ENCODE results near the gene ART1. TPM values are rescaled to one million over a fixed set of nuclear protein-coding genes. Genes with fewer than 3 reads are reported as not detected.

Gene ART1
- total and polyA plus RNA-seq, 11 donors = 0.33 to 3.3 (median 0.61) TPM; not detected in 3

GRCh38 chr11:3671334-3672254 is 26.7 kb downstream of the ART1 start, which contains the start of gene CHRNA10:
TSS of gene CHRNA10 (minus strand) at chr11:3671384. CDS start at chr11:3671312, 72 bp downstream.
- intact Hi-C loops (cut with DNase I) = no loop called here
- Histone ChIP-seq H3K4me1 (peaks cover 0 to 21% (median 0%) of the 10 kb centered on the region in 12 donors), H3K27ac (peak within 1 kb of the TSS in 7 of 12 donors; percentile 17 to 54 (median 46)), H3K36me3 (peaks cover 6 to 95% (median 62%) of the 10 kb centered on the region in 9 donors), H3K4me3 (no peak within 1 kb of the TSS), H3K9me3 (no peaks in the 10 kb centered on the region), H3K27me3 (no peaks in the 10 kb centered on the region)
- DNase-seq (no peak), ATAC-seq (no peak)
- 77 to 82% (median 81%) methylated on average over 8 to 9 of the region's 9 CpGs for WGBS, 4 donors
- no peak for TF ChIP-seq POLR2A (IDR thresholded peaks at IDR 0.05)
- TF ChIP-seq CTCF (IDR thresholded peaks at IDR 0.05) = no peak

GRCh38 chr11:3674189-3674588 is 29.3 kb downstream of the ART1 start:
- intact Hi-C loops (cut with DNase I) = no loop called here
- DNase-seq = no peak
- Histone ChIP-seq H3K36me3 (peaks cover 6 to 96% (median 74%) of the 10 kb centered on the region in 9 donors), H3K4me1 (peaks cover 0 to 21% (median 0%) of the 10 kb centered on the region in 12 donors), H3K4me3 (no peak overlapping the region), H3K27me3 (no peaks in the 10 kb centered on the region), H3K9me3 (no peaks in the 10 kb centered on the region), H3K27ac (no peak overlapping the region)
- 82 to 100% (median 97%) methylated on average over 1 of the region's 1 CpG for WGBS, 4 donors
- ATAC-seq = no peak
- no peak for TF ChIP-seq POLR2A (IDR thresholded peaks at IDR 0.05)
- no peak for TF ChIP-seq CTCF (IDR thresholded peaks at IDR 0.05)

- Histone ChIP-seq H3K9me3 (no peaks in the 10 kb centered on the region), H3K4me3 (no peak overlapping the region), H3K27me3 (no peaks in the 10 kb centered on the region), H3K27ac (no peak overlapping the region), H3K4me1 (peaks cover 0 to 8% (median 0%) of the 10 kb centered on the region in 12 donors), H3K36me3 (peaks cover 6 to 100% (median 90%) of the 10 kb centered on the region in 9 donors)
- 95 to 97% (median 96%) methylated on average over 11 of the region's 11 CpGs for WGBS, 4 donors
- TF ChIP-seq POLR2A (IDR thresholded peaks at IDR 0.05) (no peak), CTCF (IDR thresholded peaks at IDR 0.05) (no peak)
- intact Hi-C loops (cut with DNase I) = no loop called here
- no peak for ATAC-seq
- DNase-seq = no peak
Measured at GRCh38 chr11:3675971-3676370, 31.0 kb downstream of the ART1 start.

- ATAC-seq (no peak), DNase-seq (no peak)
- H3K4me3 ChIP-seq = no peak overlapping the region
- TF ChIP-seq CTCF (IDR thresholded peaks at IDR 0.05) (no peak), POLR2A (IDR thresholded peaks at IDR 0.05) (no peak)
- no peak overlapping the region for H3K27ac ChIP-seq
- peaks cover 0 to 4% (median 0%) of the 10 kb centered on the region in 12 donors for H3K4me1 ChIP-seq
- H3K9me3 ChIP-seq = no peaks in the 10 kb centered on the region
- intact Hi-C loops (cut with DNase I) = no loop called here
- no peaks in the 10 kb centered on the region for H3K27me3 ChIP-seq
- 92 to 99% (median 97%) methylated on average over 3 of the region's 3 CpGs for WGBS, 4 donors
- H3K36me3 ChIP-seq = peaks cover 6 to 100% (median 99%) of the 10 kb centered on the region in 9 donors
Measured at GRCh38 chr11:3679077-3679476, 34.1 kb downstream of the ART1 start.
